HG03103 (cell line): ENCODE data around the gene MOB3B.
A peak's percentile ranks its signal among the peaks of the same experiment; 100 is the strongest.
"Not testable (repeated sequence)": the region's sequence is repeated elsewhere in the genome, so short reads cannot be mapped to it uniquely, and the experiment has no call there.

Experiments used
- ATAC-seq: cut with Tn5 transposase; IDR thresholded peaks from one replicate; pipeline ENCODE4 v1.9.1; 2021; ENCODE audit warnings: low read depth; ENCODE audit not compliant: unreplicated experiment

Gene MOB3B

GRCh38 chr9:27519466-27520465 is 9.8 kb downstream of the MOB3B start:
- ATAC-seq, result no peak

GRCh38 chr9:27518809-27519208 is 10.8 kb downstream of the MOB3B start:
- ATAC-seq, result no peak

- ATAC-seq, result no peak
Observed at GRCh38 chr9:27518006-27518405, 11.6 kb downstream of the MOB3B start.

- no peak for ATAC-seq
Observed at GRCh38 chr9:27514551-27514950, 15.1 kb downstream of the MOB3B start.

- ATAC-seq, result no peak
Observed at GRCh38 chr9:27511771-27512170, 17.8 kb downstream of the MOB3B start.

- ATAC-seq, result no peak
Observed at GRCh38 chr9:27510780-27511179, 18.8 kb downstream of the MOB3B start.

- no peak for ATAC-seq
Observed at GRCh38 chr9:27506981-27507380, 22.6 kb downstream of the MOB3B start.

GRCh38 chr9:27505744-27506161 is 23.9 kb downstream of the MOB3B start:
- no peak for ATAC-seq

GRCh38 chr9:27504259-27504658 is 25.4 kb downstream of the MOB3B start:
- no peak for ATAC-seq

- no peak for ATAC-seq
Observed at GRCh38 chr9:27503623-27504022, 26.0 kb downstream of the MOB3B start.

GRCh38 chr9:27500902-27501301 is 28.7 kb downstream of the MOB3B start:
- ATAC-seq, result not testable (repeated sequence)

GRCh38 chr9:27499451-27499850 is 30.2 kb downstream of the MOB3B start:
- no peak for ATAC-seq

- no peak for ATAC-seq
Observed at GRCh38 chr9:27497883-27498417, 31.7 kb downstream of the MOB3B start.

- ATAC-seq, result no peak
Observed at GRCh38 chr9:27496135-27496504, 33.5 kb downstream of the MOB3B start.

GRCh38 chr9:27495480-27496134 is 34.0 kb downstream of the MOB3B start:
- no peak for ATAC-seq

GRCh38 chr9:27491154-27491553 is 38.5 kb downstream of the MOB3B start:
- peak; percentile 39 for ATAC-seq

- peak; percentile 62 for ATAC-seq
Observed at GRCh38 chr9:27489087-27489876, 40.3 kb downstream of the MOB3B start.

GRCh38 chr9:27487927-27488326 is 41.7 kb downstream of the MOB3B start:
- ATAC-seq, result no peak

- no peak for ATAC-seq
Observed at GRCh38 chr9:27487128-27487640, 42.4 kb downstream of the MOB3B start.

- ATAC-seq, result peak; percentile 81
Observed at GRCh38 chr9:27485158-27485557, 44.5 kb downstream of the MOB3B start.
